ENCODE data around the gene VSIG10L. TPM values are rescaled to one million over a fixed set of nuclear protein-coding genes. Genes with fewer than 3 reads are reported as not detected.

Gene VSIG10L
- total RNA-seq, 2 donors from 2014 or later = 1.0 to 2.0 TPM

DNA sequence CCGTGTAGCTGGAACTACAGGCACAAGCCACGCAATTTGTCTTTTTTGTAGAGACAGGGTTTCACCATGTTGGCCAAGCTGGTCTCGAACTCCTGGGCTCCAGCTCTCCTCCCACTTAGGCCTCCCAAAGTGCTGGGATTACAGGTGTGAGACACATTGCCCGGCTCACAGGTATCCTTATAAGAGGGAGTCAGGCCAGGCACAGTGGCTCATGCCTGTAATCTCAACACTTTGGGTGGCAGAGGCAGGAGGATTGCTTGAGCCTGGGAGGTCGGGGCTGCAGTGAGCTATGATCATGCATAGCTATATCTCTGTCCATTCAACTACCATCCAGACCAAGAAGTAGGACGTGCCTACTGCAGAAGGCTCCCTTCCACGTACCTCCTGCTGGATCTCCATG lies 40.7 kb downstream of the VSIG10L start:
- DNase-seq (ENCODE audit: low spot score) = no peak
- Mint-ChIP-seq H3K9me3 (peaks cover 3% of the 10 kb centered on the region), H3K4me3 (no peak overlapping the region), H3K27me3 (peaks cover 16% of the 10 kb centered on the region in 2 donors), H3K4me1 (ENCODE audit: low read depth in 2 of 2) (no peaks in the 10 kb centered on the region), H3K27ac (no peak overlapping the region), H3K36me3 (no peaks in the 10 kb centered on the region)
- no peak for ATAC-seq

DNA sequence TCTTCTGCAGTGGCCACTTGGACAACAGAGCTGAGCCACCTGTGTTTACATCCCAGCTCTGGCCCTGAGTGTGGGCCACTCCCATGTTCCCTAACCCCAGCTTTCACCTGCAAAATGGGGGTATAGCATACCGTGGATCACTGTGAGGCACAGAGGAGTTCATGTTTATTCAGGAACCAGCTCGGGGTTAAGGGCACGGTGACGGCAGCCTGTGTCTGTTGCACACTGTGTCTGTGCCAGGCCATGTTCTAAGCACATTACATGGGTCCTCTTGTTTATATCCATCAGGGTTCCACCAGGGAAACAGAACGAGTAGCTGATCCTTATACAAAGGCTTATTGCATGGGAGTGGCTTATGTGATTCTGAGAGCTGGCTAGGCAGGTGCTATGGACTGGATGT lies 44.5 kb downstream of the VSIG10L start:
- H3K4me1 Mint-ChIP-seq (ENCODE audit: low read depth in 2 of 2) = peaks cover 3 to 4% of the 10 kb centered on the region in 2 donors
- ATAC-seq (no peak), DNase-seq (ENCODE audit: low spot score) (no peak)
- H3K9me3 Mint-ChIP-seq = no peaks in the 10 kb centered on the region
- H3K36me3 Mint-ChIP-seq = no peaks in the 10 kb centered on the region
- peaks cover 9 to 10% of the 10 kb centered on the region in 2 donors for H3K27me3 Mint-ChIP-seq
- H3K27ac Mint-ChIP-seq = no peak overlapping the region
- H3K4me3 Mint-ChIP-seq = no peak overlapping the region

- ATAC-seq (no peak), DNase-seq (ENCODE audit: low spot score) (no peak)
- H3K27ac Mint-ChIP-seq = no peak overlapping the region
- peaks cover 3 to 4% of the 10 kb centered on the region in 2 donors for H3K4me1 Mint-ChIP-seq (ENCODE audit: low read depth in 2 of 2)
- no peak overlapping the region for H3K4me3 Mint-ChIP-seq
- H3K9me3 Mint-ChIP-seq = no peaks in the 10 kb centered on the region
- no peaks in the 10 kb centered on the region for H3K36me3 Mint-ChIP-seq
- peaks cover 5 to 9% of the 10 kb centered on the region in 2 donors for H3K27me3 Mint-ChIP-seq
Observed at GRCh38 chr19:51296336-51297093, 45.4 kb downstream of the VSIG10L start.

GRCh38 chr19:51295382-51296126 lies 46.4 kb downstream of the VSIG10L start:
- ATAC-seq (no peak), DNase-seq (ENCODE audit: low spot score) (no peak)
- no peaks in the 10 kb centered on the region for H3K9me3 Mint-ChIP-seq
- peaks cover 5 to 9% of the 10 kb centered on the region in 2 donors for H3K27me3 Mint-ChIP-seq
- H3K27ac Mint-ChIP-seq = no peak overlapping the region
- H3K4me1 Mint-ChIP-seq (ENCODE audit: low read depth in 2 of 2) = peaks cover 3 to 4% of the 10 kb centered on the region in 2 donors
- no peaks in the 10 kb centered on the region for H3K36me3 Mint-ChIP-seq
- H3K4me3 Mint-ChIP-seq = no peak overlapping the region

- Mint-ChIP-seq H3K36me3 (no peaks in the 10 kb centered on the region), H3K4me1 (ENCODE audit: low read depth in 2 of 2) (peaks cover 3 to 4% of the 10 kb centered on the region in 2 donors), H3K9me3 (no peaks in the 10 kb centered on the region), H3K27me3 (peaks cover 5 to 9% of the 10 kb centered on the region in 2 donors), H3K4me3 (no peak overlapping the region), H3K27ac (no peak overlapping the region)
- ATAC-seq (no peak), DNase-seq (ENCODE audit: low spot score) (no peak)
Observed at GRCh38 chr19:51294977-51295375, 47.0 kb downstream of the VSIG10L start.

DNA sequence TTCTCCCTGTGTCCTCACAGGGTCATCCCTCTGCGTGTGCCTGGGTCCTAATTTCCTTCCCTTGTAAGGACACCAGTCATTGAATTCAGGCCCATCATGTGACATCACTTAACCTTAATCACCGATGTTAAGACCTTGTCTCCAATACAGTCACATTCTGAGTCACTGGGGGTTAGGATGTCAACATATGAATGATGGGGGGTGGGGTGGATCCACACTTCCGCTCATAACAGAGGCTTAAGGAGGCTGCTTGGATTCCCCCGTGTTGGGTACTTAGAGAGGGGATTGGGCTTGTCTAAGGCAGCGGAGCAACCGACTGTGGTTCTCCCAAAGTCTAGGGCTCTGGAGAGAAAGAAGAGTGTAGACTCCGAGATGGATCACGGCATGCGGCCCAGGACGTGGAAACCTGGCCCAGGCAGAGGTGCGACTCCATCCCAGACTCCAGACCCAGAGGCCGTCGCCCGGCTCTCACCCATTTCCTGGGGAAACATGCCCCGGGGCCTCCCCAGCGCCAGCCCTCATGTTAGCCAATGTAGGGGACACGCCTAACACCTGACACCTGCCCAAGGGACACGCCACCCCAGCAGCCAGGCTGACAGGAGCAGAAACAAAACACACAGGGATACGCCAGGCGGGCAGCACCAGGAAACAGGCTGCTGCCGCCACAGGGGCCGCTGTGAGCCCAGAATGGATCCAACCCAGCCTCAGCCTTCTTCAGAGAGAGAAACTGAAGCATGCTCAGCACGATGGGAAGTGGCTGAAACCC lies 47.5 kb downstream of the VSIG10L start:
- Mint-ChIP-seq H3K4me3 (no peak overlapping the region), H3K36me3 (no peaks in the 10 kb centered on the region), H3K9me3 (no peaks in the 10 kb centered on the region), H3K4me1 (ENCODE audit: low read depth in 2 of 2) (peaks cover 3 to 4% of the 10 kb centered on the region in 2 donors), H3K27me3 (peaks cover 5 to 9% of the 10 kb centered on the region in 2 donors), H3K27ac (no peak overlapping the region)
- ATAC-seq (peak; percentile 33 to 38), DNase-seq (ENCODE audit: low spot score) (no peak)

GRCh38 chr19:51293571-51294210 lies 48.2 kb downstream of the VSIG10L start:
- DNase-seq (ENCODE audit: low spot score) = no peak
- Mint-ChIP-seq H3K27ac (no peak overlapping the region), H3K4me3 (no peak overlapping the region), H3K27me3 (peaks cover 5 to 9% of the 10 kb centered on the region in 2 donors), H3K36me3 (no peaks in the 10 kb centered on the region), H3K9me3 (no peaks in the 10 kb centered on the region), H3K4me1 (ENCODE audit: low read depth in 2 of 2) (peaks cover 3 to 4% of the 10 kb centered on the region in 2 donors)
- no peak for ATAC-seq

DNA sequence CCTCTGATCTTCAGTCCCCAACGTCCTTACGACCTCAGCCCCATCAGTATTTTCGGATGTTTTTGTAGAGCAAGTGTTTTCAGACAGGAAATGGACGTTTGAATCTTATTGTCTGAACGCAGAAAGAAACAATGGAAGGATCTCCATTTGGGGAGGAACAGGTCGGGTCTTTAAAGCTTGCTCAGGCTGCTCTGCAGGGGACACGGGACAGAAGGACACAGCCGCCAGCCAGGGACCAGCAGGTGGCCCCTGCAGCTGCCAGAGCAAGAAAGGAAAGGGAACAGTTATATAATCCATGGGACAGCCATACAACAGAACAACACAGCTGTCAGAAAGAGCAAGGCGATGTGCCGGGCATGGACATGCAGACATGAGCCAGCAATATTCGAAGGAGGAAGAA lies 49.0 kb downstream of the VSIG10L start:
- no peak overlapping the region for H3K4me3 Mint-ChIP-seq
- no peaks in the 10 kb centered on the region for H3K9me3 Mint-ChIP-seq
- H3K27me3 Mint-ChIP-seq = peaks cover 5 to 9% of the 10 kb centered on the region in 2 donors
- no peak for ATAC-seq
- no peak for DNase-seq (ENCODE audit: low spot score)
- no peak overlapping the region for H3K27ac Mint-ChIP-seq
- H3K36me3 Mint-ChIP-seq = no peaks in the 10 kb centered on the region
- peaks cover 3 to 4% of the 10 kb centered on the region in 2 donors for H3K4me1 Mint-ChIP-seq (ENCODE audit: low read depth in 2 of 2)

DNA sequence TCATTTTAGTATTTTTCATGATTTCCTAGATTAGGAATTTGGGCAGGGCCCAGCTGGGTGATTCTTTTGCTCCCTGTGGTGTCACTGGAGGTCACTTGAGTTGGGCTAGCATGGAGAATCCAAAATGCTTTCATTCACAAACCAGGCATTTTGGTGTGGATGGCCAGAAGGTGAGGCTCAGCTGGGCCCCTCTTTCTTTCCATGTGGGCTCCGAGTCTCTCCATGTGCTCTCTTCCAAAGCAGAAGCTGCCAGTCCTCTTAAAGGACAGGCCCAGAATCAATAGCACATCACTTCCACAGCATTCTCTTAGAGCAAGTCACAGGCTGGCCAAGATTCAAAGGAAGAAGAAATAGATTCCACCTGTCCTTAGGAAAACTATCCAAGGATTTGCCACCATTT lies 52.3 kb downstream of the VSIG10L start:
- no peak overlapping the region for H3K27ac Mint-ChIP-seq
- no peaks in the 10 kb centered on the region for H3K36me3 Mint-ChIP-seq
- peaks cover 5 to 18% of the 10 kb centered on the region in 2 donors for H3K27me3 Mint-ChIP-seq
- H3K9me3 Mint-ChIP-seq = no peaks in the 10 kb centered on the region
- peaks cover 3 to 4% of the 10 kb centered on the region in 2 donors for H3K4me1 Mint-ChIP-seq (ENCODE audit: low read depth in 2 of 2)
- DNase-seq (ENCODE audit: low spot score) (no peak), ATAC-seq (no peak)
- H3K4me3 Mint-ChIP-seq = no peak overlapping the region

DNA sequence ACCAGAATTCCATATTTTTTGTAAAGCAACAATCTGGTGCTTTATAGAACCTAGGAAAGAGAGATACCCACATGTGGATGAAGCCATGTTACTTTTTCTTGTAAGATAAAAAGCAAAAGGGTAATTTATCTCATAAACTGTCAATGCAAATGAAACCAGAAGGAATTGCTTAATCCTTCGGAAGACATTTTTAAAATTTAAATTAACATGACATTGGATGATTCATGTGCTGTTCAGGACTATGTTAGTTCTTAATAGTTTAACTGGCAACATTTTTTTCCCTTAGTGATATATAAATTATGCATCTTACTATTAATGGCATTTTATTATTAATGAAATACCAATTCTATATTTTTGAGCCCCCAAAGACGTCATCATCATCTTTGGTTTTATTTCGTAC lies 56.3 kb downstream of the VSIG10L start:
- ATAC-seq (no peak), DNase-seq (ENCODE audit: low spot score) (no peak)
- Mint-ChIP-seq H3K27me3 (peaks cover 15 to 17% of the 10 kb centered on the region in 2 donors), H3K4me1 (ENCODE audit: low read depth in 2 of 2) (no peaks in the 10 kb centered on the region), H3K27ac (no peak overlapping the region), H3K9me3 (no peaks in the 10 kb centered on the region), H3K4me3 (no peak overlapping the region), H3K36me3 (no peaks in the 10 kb centered on the region)

DNA sequence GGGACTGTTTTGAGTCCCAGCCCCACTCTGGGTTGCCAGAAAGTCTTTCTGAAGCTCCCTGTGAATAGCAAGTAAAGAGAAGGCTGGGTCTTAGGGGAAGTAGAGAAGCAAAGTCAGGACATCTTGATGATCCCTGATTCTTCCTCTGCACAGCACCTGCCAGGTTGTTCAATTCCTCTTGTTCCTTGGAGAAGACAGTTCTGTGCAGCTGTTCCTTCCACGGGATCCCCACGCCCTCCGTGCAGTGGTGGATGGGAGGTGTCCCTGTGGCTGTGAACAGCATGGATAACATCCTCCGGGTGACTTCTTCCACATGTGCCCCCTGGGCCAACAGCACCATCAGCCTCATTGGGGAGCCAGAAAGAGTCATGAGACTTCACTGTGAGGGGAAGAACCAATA lies 59.6 kb downstream of the VSIG10L start:
- Mint-ChIP-seq H3K4me3 (no peak overlapping the region), H3K9me3 (no peaks in the 10 kb centered on the region)
- ATAC-seq = no peak

More for the DNA sequence above, 59.6 kb downstream of the VSIG10L start:
- no peak for DNase-seq (ENCODE audit: low spot score)
- Mint-ChIP-seq H3K4me1 (ENCODE audit: low read depth in 2 of 2) (no peaks in the 10 kb centered on the region), H3K36me3 (no peaks in the 10 kb centered on the region), H3K27me3 (peaks cover 27 to 34% of the 10 kb centered on the region in 2 donors), H3K27ac (no peak overlapping the region)
